ENCODE measurements around the gene MED31.

GRCh38 chr17:6596941-6597340 is 54.5 kb downstream of the MED31 start:
- TF ChIP-seq GATA2 (IDR thresholded peaks at IDR 0.05; ENCODE audit: low read depth, low read length) (no peak), GATA3 (IDR thresholded peaks at IDR 0.05; ENCODE audit: low read depth, low read length) (no peak)

Data from SH-SY5Y (cell line).